Kidney (tissue), 14 donors: Measurements from ENCODE around the gene TMEM235. TPM values are rescaled to one million over a fixed set of nuclear protein-coding genes. Genes with fewer than 3 reads are reported as not detected.
A peak's percentile ranks its signal among the peaks of the same experiment; 100 is the strongest.

Experiments used
- DNase-seq, 5 donors: peaks; one replicate each; pipeline ENCODE4 v3.0.0-alpha.2; 2013 to 2020
- FAIRE-seq: peaks from 2 replicates; lab custom pipeline; 2012; peaks lifted over from hg19 to GRCh38; lab: Jason Lieb, UNC
- H3K27ac ChIP-seq, 2 donors: one replicate each; pipeline ENCODE4 v1.7.0; 2013; ENCODE audit warnings: low read depth in 2 of 2, low read length in 2 of 2, inconsistent platforms in 1 of 2
- H3K27me3 ChIP-seq: one replicate; pipeline ENCODE4 v1.7.1; 2013; ENCODE audit warnings: low read length, inconsistent platforms; ENCODE audit not compliant: control insufficient read depth, insufficient read depth
- H3K36me3 ChIP-seq, 3 donors: one replicate each; pipeline versions ENCODE4 v1.7.0 to v1.7.1; 2013; ENCODE audit warnings: low read length in 3 of 3, control low read depth in 1 of 3, inconsistent platforms in 1 of 3; ENCODE audit not compliant: insufficient read depth in 3 of 3, control insufficient read depth in 2 of 3
- H3K4me1 ChIP-seq, 3 donors: one replicate each; pipeline versions ENCODE4 v1.7.0 to v1.7.1; 2013; ENCODE audit warnings: low read length in 3 of 3, inconsistent platforms in 1 of 3, low read depth in 1 of 3; ENCODE audit not compliant: control insufficient read depth in 2 of 3, insufficient read depth in 2 of 3
- H3K4me3 ChIP-seq, 3 donors: one replicate each; pipeline versions ENCODE4 v1.7.0 to v1.8.1; 2013; ENCODE audit warnings: low read length in 3 of 3, control low read depth in 1 of 3, inconsistent platforms in 1 of 3
- H3K9ac ChIP-seq, 3 donors: one replicate each; pipeline versions ENCODE4 v1.7.0 to v1.7.1; 2013; ENCODE audit warnings: low read length in 3 of 3, control low read depth in 1 of 3, inconsistent platforms in 1 of 3
- H3K9me3 ChIP-seq, 3 donors: one replicate each; pipeline versions ENCODE4 v1.7.0 to v1.7.1; 2013; ENCODE audit warnings: low read length in 3 of 3, control low read depth in 1 of 3, inconsistent platforms in 1 of 3; ENCODE audit not compliant: control insufficient read depth in 2 of 3, insufficient read depth in 1 of 3
- intact Hi-C: fragments of 100-400 bp; cut with DNase I; formaldehyde crosslinking; loops from one replicate; pipeline ENCODE4 v1.11.1; 2022
- polyA plus RNA-seq: library from polyadenylated mRNA; stranded (reverse); fragments of 350-450 nt; fragmentation: Illumina TruSeq; extraction: RNeasy Lipid Tissue Mini Kit (QIAGEN cat#74804); gene quantifications from one replicate; pipeline ENCODE4 v1.2.3, GENCODE V29; 2014; ENCODE audit warnings: low read depth, low replicate concordance; ENCODE audit not compliant: insufficient read depth
- total RNA-seq: library from RNA; stranded (reverse); fragmentation: NEBNext Ultra II Directional; extraction: Animal tissue kit (Norgen Biotek cat#: 25700); gene quantifications from one replicate; pipeline ENCODE4 v1.2.1, GENCODE V29; 2021
- TF ChIP-seq, protein P1 (sequence below): IDR thresholded peaks from 3 replicates; pipeline ENCODE4 v1.5.1; 2012; ENCODE audit warnings: mild to moderate bottlenecking, moderate library complexity, borderline replicate concordance; ENCODE audit not compliant: insufficient read depth; ENCODE audit errors: extremely low read depth
- donor health status: control.
- donor health status: control.
- donor health status: control.
- donor health status: control.
- donor health status: control.
- donor health status: DM: yes; HTN: yes; CAD: no.
- donor health status: Normal renal cell carcinoma (clear cell type).

The TMEM235 gene
- total and polyA plus RNA-seq, 2 donors from 2014 or later = not detected

DNA sequence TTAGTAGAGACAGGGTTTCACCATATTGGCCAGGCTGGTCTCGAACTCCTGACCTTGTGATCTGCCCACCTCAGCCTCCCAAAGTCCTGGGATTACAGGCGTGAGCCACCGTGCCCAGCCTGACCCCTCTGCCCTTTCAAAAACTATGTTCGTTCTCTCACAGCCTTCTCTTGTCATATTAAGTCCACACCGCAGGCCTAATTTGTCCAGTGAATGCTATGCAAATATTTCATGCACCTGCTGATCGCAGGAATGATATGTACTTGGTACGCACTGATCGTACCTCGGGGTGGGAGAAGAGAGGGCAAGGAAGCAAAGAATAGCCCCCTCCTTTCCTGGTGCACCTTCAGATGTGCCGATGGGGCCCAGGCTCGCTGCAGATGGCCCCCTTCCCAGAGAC, 20.4 kb upstream of the TMEM235 start:
- Histone ChIP-seq H3K27ac (no peak overlapping the region), H3K9ac (no peak overlapping the region), H3K4me1 (peaks cover 0 to 3% (median 0%) of the 10 kb centered on the region in 3 donors), H3K4me3 (no peak overlapping the region), H3K36me3 (no peaks in the 10 kb centered on the region), H3K27me3 (no peaks in the 10 kb centered on the region), H3K9me3 (no peaks in the 10 kb centered on the region)
- FAIRE-seq = no peak
- TF ChIP-seq, protein P1, sequence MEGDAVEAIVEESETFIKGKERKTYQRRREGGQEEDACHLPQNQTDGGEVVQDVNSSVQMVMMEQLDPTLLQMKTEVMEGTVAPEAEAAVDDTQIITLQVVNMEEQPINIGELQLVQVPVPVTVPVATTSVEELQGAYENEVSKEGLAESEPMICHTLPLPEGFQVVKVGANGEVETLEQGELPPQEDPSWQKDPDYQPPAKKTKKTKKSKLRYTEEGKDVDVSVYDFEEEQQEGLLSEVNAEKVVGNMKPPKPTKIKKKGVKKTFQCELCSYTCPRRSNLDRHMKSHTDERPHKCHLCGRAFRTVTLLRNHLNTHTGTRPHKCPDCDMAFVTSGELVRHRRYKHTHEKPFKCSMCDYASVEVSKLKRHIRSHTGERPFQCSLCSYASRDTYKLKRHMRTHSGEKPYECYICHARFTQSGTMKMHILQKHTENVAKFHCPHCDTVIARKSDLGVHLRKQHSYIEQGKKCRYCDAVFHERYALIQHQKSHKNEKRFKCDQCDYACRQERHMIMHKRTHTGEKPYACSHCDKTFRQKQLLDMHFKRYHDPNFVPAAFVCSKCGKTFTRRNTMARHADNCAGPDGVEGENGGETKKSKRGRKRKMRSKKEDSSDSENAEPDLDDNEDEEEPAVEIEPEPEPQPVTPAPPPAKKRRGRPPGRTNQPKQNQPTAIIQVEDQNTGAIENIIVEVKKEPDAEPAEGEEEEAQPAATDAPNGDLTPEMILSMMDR = no peak
- DNase-seq = no peak
- intact Hi-C loops = no loop called here

DNA sequence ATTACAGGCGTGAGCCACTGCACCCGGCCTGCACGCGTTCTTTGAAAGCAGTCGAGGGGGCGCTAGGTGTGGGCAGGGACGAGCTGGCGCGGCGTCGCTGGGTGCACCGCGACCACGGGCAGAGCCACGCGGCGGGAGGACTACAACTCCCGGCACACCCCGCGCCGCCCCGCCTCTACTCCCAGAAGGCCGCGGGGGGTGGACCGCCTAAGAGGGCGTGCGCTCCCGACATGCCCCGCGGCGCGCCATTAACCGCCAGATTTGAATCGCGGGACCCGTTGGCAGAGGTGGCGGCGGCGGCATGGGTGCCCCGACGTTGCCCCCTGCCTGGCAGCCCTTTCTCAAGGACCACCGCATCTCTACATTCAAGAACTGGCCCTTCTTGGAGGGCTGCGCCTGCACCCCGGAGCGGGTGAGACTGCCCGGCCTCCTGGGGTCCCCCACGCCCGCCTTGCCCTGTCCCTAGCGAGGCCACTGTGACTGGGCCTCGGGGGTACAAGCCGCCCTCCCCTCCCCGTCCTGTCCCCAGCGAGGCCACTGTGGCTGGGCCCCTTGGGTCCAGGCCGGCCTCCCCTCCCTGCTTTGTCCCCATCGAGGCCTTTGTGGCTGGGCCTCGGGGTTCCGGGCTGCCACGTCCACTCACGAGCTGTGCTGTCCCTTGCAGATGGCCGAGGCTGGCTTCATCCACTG, 17.3 kb upstream of the TMEM235 start, which contains the start of gene BIRC5:
Gene BIRC5, plus strand, starts transcription at position 238 of the 690 bp plus-strand sequence. Its CDS starts 64 bp downstream, at position 302.
- Histone ChIP-seq H3K27ac (no peak within 1 kb of the TSS), H3K9ac (peak within 1 kb of the TSS in 1 of 3 donors; percentile 51), H3K36me3 (no peaks in the 10 kb centered on the region), H3K4me1 (peaks cover 0 to 3% (median 0%) of the 10 kb centered on the region in 3 donors), H3K4me3 (peak within 1 kb of the TSS in 1 of 3 donors; percentile 57), H3K27me3 (no peaks in the 10 kb centered on the region), H3K9me3 (no peaks in the 10 kb centered on the region)
- DNase-seq (peak; percentile 88 to 96 (median 93)), FAIRE-seq (no peak)
- TF ChIP-seq, protein P1 = no peak
- intact Hi-C loops = no loop called here

DNA sequence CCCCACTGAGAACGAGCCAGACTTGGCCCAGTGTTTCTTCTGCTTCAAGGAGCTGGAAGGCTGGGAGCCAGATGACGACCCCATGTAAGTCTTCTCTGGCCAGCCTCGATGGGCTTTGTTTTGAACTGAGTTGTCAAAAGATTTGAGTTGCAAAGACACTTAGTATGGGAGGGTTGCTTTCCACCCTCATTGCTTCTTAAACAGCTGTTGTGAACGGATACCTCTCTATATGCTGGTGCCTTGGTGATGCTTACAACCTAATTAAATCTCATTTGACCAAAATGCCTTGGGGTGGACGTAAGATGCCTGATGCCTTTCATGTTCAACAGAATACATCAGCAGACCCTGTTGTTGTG, 16.7 kb upstream of the TMEM235 start:
- H3K36me3 ChIP-seq = no peaks in the 10 kb centered on the region
- peak overlapping the region in 1 of 3 donors; percentile 57 for H3K4me3 ChIP-seq
- H3K27ac ChIP-seq = no peak overlapping the region
- no peak for FAIRE-seq
- intact Hi-C loops = no loop called here
- peak overlapping the region in 1 of 3 donors; percentile 51 for H3K9ac ChIP-seq
- H3K4me1 ChIP-seq = peaks cover 0 to 3% (median 0%) of the 10 kb centered on the region in 3 donors
- no peaks in the 10 kb centered on the region for H3K27me3 ChIP-seq
- TF ChIP-seq, protein P1 = no peak
- DNase-seq = no peak
- H3K9me3 ChIP-seq = no peaks in the 10 kb centered on the region
